ENCODE results near the gene ANKRD13A. TPM values are rescaled to one million over a fixed set of nuclear protein-coding genes. Genes with fewer than 3 reads are reported as not detected.
A peak's percentile ranks its signal among the peaks of the same experiment; 100 is the strongest.

ANKRD13A gene
- total and polyA plus RNA-seq, 2 of the 13 experiments (the other 11 are each of a cell fraction or from before 2014, with no cell fraction given) = 34.1 to 41.6 TPM

DNA sequence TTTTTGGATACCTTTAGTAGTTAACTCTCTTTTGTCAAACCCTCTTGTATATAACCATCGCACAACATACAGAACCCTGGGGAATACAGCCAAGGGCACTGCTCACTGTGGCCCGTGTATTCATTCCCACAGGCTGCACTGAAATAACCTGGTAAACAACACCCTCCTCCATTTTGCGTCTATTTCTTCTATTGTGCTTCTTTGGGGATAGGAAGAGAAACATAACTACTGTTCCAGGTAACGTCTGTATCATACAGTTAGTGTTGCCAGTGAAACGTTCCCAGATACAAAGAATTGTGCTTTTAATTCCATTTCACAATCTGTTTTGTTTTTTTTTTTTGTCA is 39.5 kb downstream of the ANKRD13A start (continued):
- TF ChIP-seq, protein P1, sequence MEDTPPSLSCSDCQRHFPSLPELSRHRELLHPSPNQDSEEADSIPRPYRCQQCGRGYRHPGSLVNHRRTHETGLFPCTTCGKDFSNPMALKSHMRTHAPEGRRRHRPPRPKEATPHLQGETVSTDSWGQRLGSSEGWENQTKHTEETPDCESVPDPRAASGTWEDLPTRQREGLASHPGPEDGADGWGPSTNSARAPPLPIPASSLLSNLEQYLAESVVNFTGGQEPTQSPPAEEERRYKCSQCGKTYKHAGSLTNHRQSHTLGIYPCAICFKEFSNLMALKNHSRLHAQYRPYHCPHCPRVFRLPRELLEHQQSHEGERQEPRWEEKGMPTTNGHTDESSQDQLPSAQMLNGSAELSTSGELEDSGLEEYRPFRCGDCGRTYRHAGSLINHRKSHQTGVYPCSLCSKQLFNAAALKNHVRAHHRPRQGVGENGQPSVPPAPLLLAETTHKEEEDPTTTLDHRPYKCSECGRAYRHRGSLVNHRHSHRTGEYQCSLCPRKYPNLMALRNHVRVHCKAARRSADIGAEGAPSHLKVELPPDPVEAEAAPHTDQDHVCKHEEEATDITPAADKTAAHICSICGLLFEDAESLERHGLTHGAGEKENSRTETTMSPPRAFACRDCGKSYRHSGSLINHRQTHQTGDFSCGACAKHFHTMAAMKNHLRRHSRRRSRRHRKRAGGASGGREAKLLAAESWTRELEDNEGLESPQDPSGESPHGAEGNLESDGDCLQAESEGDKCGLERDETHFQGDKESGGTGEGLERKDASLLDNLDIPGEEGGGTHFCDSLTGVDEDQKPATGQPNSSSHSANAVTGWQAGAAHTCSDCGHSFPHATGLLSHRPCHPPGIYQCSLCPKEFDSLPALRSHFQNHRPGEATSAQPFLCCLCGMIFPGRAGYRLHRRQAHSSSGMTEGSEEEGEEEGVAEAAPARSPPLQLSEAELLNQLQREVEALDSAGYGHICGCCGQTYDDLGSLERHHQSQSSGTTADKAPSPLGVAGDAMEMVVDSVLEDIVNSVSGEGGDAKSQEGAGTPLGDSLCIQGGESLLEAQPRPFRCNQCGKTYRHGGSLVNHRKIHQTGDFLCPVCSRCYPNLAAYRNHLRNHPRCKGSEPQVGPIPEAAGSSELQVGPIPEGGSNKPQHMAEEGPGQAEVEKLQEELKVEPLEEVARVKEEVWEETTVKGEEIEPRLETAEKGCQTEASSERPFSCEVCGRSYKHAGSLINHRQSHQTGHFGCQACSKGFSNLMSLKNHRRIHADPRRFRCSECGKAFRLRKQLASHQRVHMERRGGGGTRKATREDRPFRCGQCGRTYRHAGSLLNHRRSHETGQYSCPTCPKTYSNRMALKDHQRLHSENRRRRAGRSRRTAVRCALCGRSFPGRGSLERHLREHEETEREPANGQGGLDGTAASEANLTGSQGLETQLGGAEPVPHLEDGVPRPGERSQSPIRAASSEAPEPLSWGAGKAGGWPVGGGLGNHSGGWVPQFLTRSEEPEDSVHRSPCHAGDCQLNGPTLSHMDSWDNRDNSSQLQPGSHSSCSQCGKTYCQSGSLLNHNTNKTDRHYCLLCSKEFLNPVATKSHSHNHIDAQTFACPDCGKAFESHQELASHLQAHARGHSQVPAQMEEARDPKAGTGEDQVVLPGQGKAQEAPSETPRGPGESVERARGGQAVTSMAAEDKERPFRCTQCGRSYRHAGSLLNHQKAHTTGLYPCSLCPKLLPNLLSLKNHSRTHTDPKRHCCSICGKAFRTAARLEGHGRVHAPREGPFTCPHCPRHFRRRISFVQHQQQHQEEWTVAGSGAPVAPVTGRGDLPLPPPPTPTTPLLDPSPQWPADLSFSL (CRISPR knock-in tag; IDR thresholded peaks at IDR 0.05) = 0 out of 2 replicates have a peak, but pooled peaks have one; percentile 25
- TF ChIP-seq, protein P2, sequence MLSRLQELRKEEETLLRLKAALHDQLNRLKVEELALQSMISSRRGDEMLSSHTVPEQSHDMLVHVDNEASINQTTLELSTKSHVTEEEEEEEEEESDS (CRISPR knock-in tag; IDR thresholded peaks at IDR 0.05; ENCODE audit: borderline replicate concordance) = 0 out of 2 replicates have a peak, but pooled peaks have one; percentile 27
- TF ChIP-seq, protein P3, sequence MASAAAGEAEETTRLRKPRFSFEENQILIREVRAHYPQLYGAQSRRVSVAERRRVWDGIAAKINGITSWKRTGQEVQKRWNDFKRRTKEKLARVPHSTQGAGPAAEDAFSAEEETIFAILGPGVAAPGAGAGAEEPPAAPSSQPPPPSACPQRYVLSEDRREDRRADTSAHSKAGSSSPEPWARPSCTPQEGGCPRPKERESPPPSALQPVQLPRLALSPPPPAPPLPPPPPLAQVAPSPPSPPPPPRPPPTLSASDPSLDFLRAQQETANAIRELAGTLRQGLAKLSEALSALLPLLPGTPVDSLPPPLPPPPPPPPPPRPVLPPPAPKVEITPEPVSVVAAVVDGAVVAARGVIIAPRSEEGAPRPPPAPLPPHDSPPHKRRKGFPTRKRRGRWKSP (CRISPR knock-in tag; IDR thresholded peaks at IDR 0.05) = peak; percentile 25; the same call in 1 of the 2 replicates

Data from HepG2 (cell line).